Suprapubic skin (tissue), 4 donors: ENCODE measurements around the gene PPP6R2. TPM values are rescaled to one million over a fixed set of nuclear protein-coding genes. Genes with fewer than 3 reads are reported as not detected.
"Not testable (repeated sequence)": the region's sequence is repeated elsewhere in the genome, so short reads cannot be mapped to it uniquely, and the experiment has no call there.

ENCODE experiments used
- DNase-seq, 2 donors: peaks; one replicate each; pipeline ENCODE4 v3.0.0-alpha.2; 2019; ENCODE audit warnings: low spot score in 2 of 2
- H3K27ac ChIP-seq: fragments of 200-600 bp; sonication (generic); one replicate; pipeline ENCODE4 v1.5.1; 2019
- H3K27me3 ChIP-seq: fragments of 200-600 bp; sonication (generic); one replicate; pipeline ENCODE4 v1.5.1; 2019
- H3K36me3 ChIP-seq: fragments of 200-600 bp; sonication (generic); one replicate; pipeline ENCODE4 v1.5.1; 2019
- H3K4me1 ChIP-seq: fragments of 200-600 bp; sonication (generic); one replicate; pipeline ENCODE4 v1.5.1; 2019
- H3K4me3 ChIP-seq: fragments of 200-600 bp; sonication (generic); one replicate; pipeline ENCODE4 v1.5.1; 2019; ENCODE audit warnings: mild to moderate bottlenecking
- H3K9me3 ChIP-seq: fragments of 200-600 bp; sonication (generic); one replicate; pipeline ENCODE4 v1.5.1; 2019
- CTCF ChIP-seq, 2 donors: fragments of 200-600 bp in 1 of 2; fragments of 450-650 bp in 1 of 2; sonication (generic) in 1 of 2; IDR thresholded peaks; one replicate each; pipeline ENCODE4 v1.5.1; 2016 to 2019; ENCODE audit warnings: antibody characterized with exemption in 2 of 2, mild to moderate bottlenecking in 1 of 2, moderate library complexity in 1 of 2
- EP300 ChIP-seq: sonication (generic); formaldehyde crosslinking; IDR thresholded peaks from one replicate; pipeline ENCODE4 v1.6.1; 2017; ENCODE audit warnings: antibody characterized with exemption
- POLR2A ChIP-seq, 2 donors: fragments of 450-650 bp; IDR thresholded peaks; one replicate each; pipeline ENCODE4 v1.6.1; 2017; ENCODE audit warnings: antibody characterized with exemption in 2 of 2, mild to moderate bottlenecking in 2 of 2, moderate library complexity in 2 of 2
- POLR2AphosphoS5 ChIP-seq, 3 donors: sonication (generic); formaldehyde crosslinking; IDR thresholded peaks; one replicate each; pipeline ENCODE4 v1.6.1; 2017; ENCODE audit warnings: antibody characterized with exemption in 3 of 3
- WGBS: methylation state at CpG from one replicate; pipeline ENCODE4 v1.1.5; 2018; 5-methylcytosine and 5-hydroxymethylcytosine counted together
- total RNA-seq, 4 donors: library from RNA; depleted of rRNA; stranded (reverse); fragments of >200 nt; gene quantifications; one replicate each; pipeline ENCODE4 v1.1.0, GENCODE V29; 2016

PPP6R2 gene
- total RNA-seq, 4 donors from 2014 or later: 46.7 to 70.3 (median 64.6) TPM

- Histone ChIP-seq H3K4me3 (no peak overlapping the region), H3K36me3 (no peaks in the 10 kb centered on the region), H3K9me3 (no peaks in the 10 kb centered on the region), H3K4me1 (peaks cover 3% of the 10 kb centered on the region), H3K27me3 (no peaks in the 10 kb centered on the region), H3K27ac (no peak overlapping the region)
- TF ChIP-seq EP300 (no peak), POLR2AphosphoS5 (IDR thresholded peaks at IDR 0.05) (no peak), CTCF (IDR thresholded peaks at IDR 0.05) (no peak), POLR2A (IDR thresholded peaks at IDR 0.05) (no peak)
- DNase-seq: no peak
- WGBS: 80% methylated on average over 9 of the region's 10 CpGs
These were observed 22.3 kb upstream of the PPP6R2 start for GRCh38 chr22:50320671-50321325.

GRCh38 chr22:50322382-50323104 lies 20.6 kb upstream of the PPP6R2 start:
- H3K36me3 ChIP-seq, H3K27ac ChIP-seq, H3K4me3 ChIP-seq, DNase-seq, H3K27me3 ChIP-seq, H3K9me3 ChIP-seq: not testable (repeated sequence)
- 87% methylated on average over 10 of the region's 10 CpGs for WGBS
- H3K4me1 ChIP-seq: peaks cover 12% of the 10 kb centered on the region

GRCh38 chr22:50323900-50324299 lies 19.2 kb upstream of the PPP6R2 start:
- no peaks in the 10 kb centered on the region for H3K36me3 ChIP-seq
- peaks cover 21% of the 10 kb centered on the region for H3K4me1 ChIP-seq
- no peak overlapping the region for H3K4me3 ChIP-seq
- 98% methylated on average over 5 of the region's 5 CpGs for WGBS
- DNase-seq: no peak
- H3K27me3 ChIP-seq: no peaks in the 10 kb centered on the region
- H3K27ac ChIP-seq: no peak overlapping the region
- TF ChIP-seq POLR2A (IDR thresholded peaks at IDR 0.05): no peak
- no peak for TF ChIP-seq EP300
- no peak for TF ChIP-seq POLR2AphosphoS5 (IDR thresholded peaks at IDR 0.05)
- no peak for TF ChIP-seq CTCF (IDR thresholded peaks at IDR 0.05)
- no peaks in the 10 kb centered on the region for H3K9me3 ChIP-seq

GRCh38 chr22:50325444-50326224 lies 17.5 kb upstream of the PPP6R2 start:
- Histone ChIP-seq H3K36me3 (no peaks in the 10 kb centered on the region), H3K27ac (no peak overlapping the region), H3K4me3 (peak overlapping the region; percentile 74), H3K27me3 (no peaks in the 10 kb centered on the region), H3K9me3 (no peaks in the 10 kb centered on the region), H3K4me1 (peaks cover 23% of the 10 kb centered on the region)
- DNase-seq: no peak
- TF ChIP-seq POLR2A (IDR thresholded peaks at IDR 0.05): no peak
- no peak for TF ChIP-seq POLR2AphosphoS5 (IDR thresholded peaks at IDR 0.05)
- TF ChIP-seq EP300: no peak
- no peak for TF ChIP-seq CTCF (IDR thresholded peaks at IDR 0.05)
- 90% methylated on average over 18 of the region's 19 CpGs for WGBS

GRCh38 chr22:50326225-50326955 lies 16.7 kb upstream of the PPP6R2 start:
- H3K4me1 ChIP-seq: peaks cover 23% of the 10 kb centered on the region
- no peak for DNase-seq
- TF ChIP-seq POLR2AphosphoS5 (IDR thresholded peaks at IDR 0.05) (no peak), CTCF (IDR thresholded peaks at IDR 0.05) (no peak)
- no peaks in the 10 kb centered on the region for H3K9me3 ChIP-seq
- H3K4me3 ChIP-seq: peak overlapping the region; percentile 74
- no peaks in the 10 kb centered on the region for H3K27me3 ChIP-seq
- WGBS: 33% methylated on average over 21 of the region's 56 CpGs
- no peaks in the 10 kb centered on the region for H3K36me3 ChIP-seq
- peak overlapping the region; percentile 31 for H3K27ac ChIP-seq
